T-cell (primary cell): ENCODE results near the gene UNC13A. TPM values are rescaled to one million over a fixed set of nuclear protein-coding genes. Genes with fewer than 3 reads are reported as not detected.

Experiments
- ATAC-seq, 4 experiments: fragments of 200-7000 bp in 3 of 4; fragments of 150-1000 bp in 1 of 4; cut with Tn5 transposase; replicated peaks in 1 of 4; 1 replicate in 3 of 4; 2 replicates in 1 of 4; pipeline ENCODE4 v1.10.0; 2021; ENCODE audit warnings: moderate library complexity in 3 of 4, mild to moderate bottlenecking in 2 of 4, moderate number of reproducible peaks in 1 of 4
- CTCF ChIA-PET, 2 donors: fragments of 300-600 bp; sonication (Branson Sonifier 250); formaldehyde crosslinking; loops; one replicate each; lab custom pipeline; 2022; ENCODE audit warnings: antibody characterized with exemption in 2 of 2; lab: Charles Lee
- POLR2A ChIA-PET, 2 donors: fragments of 300-600 bp; sonication (Branson Sonifier 250); formaldehyde crosslinking; loops; one replicate each; lab custom pipeline; 2022; ENCODE audit warnings: antibody characterized with exemption in 2 of 2; lab: Charles Lee
- DNase-seq, 35 experiments: peaks; one replicate each; pipeline versions ENCODE4 v3.0.0 to v3.0.0-alpha.2; 2013 to 2023
- H3K27ac ChIP-seq: one replicate; pipeline ENCODE4 v1.5.1; 2013; ENCODE audit warnings: low read length
- H3K27me3 ChIP-seq, 2 experiments: replicated peaks in 1 of 2; 1 replicate in 1 of 2; 2 replicates in 1 of 2; pipeline versions ENCODE4 v1.6.1 to v1.7.0; 2013; ENCODE audit warnings: low read length in 1 of 2, mixed read lengths in 1 of 2; ENCODE audit not compliant: control insufficient read depth in 2 of 2, insufficient read depth in 2 of 2; ENCODE audit errors: extremely low read depth in 1 of 2
- H3K36me3 ChIP-seq, 2 donors: 1 replicate in 1 of 2; 2 replicates in 1 of 2; pipeline versions ENCODE4 v1.6.1 to v1.7.0; 2013; ENCODE audit warnings: low read length in 1 of 2; ENCODE audit not compliant: control insufficient read depth in 2 of 2, insufficient read depth in 1 of 2; ENCODE audit errors: extremely low read depth in 1 of 2
- H3K4me1 ChIP-seq, 2 experiments: 1 replicate in 1 of 2; 2 replicates in 1 of 2; pipeline versions ENCODE4 v1.6.1 to v1.7.0; 2013; ENCODE audit warnings: low read length in 2 of 2, mixed read lengths in 1 of 2; ENCODE audit not compliant: insufficient read depth in 2 of 2, control insufficient read depth in 1 of 2; ENCODE audit errors: extremely low read depth in 1 of 2
- H3K4me3 ChIP-seq, 2 donors: 1 replicate in 1 of 2; 2 replicates in 1 of 2; pipeline versions ENCODE4 v1.5.1 to v1.7.0; 2013; ENCODE audit warnings: mild to moderate bottlenecking in 2 of 2, low read length in 1 of 2, moderate library complexity in 1 of 2; ENCODE audit not compliant: control insufficient read depth in 1 of 2; ENCODE audit errors: extremely low read depth in 1 of 2
- H3K9me3 ChIP-seq: 2 replicates; pipeline ENCODE4 v1.7.0; 2013
- H3K27ac Mint-ChIP-seq, 2 donors: one replicate each; pipeline ENCODE4 v1.8.0; 2020 to 2021; ENCODE audit warnings: mild to moderate bottlenecking in 2 of 2, mixed read lengths in 2 of 2
- H3K27me3 Mint-ChIP-seq, 2 donors: one replicate each; pipeline ENCODE4 v1.8.0; 2021 to 2022; ENCODE audit warnings: mixed read lengths in 2 of 2
- H3K36me3 Mint-ChIP-seq: one replicate; pipeline ENCODE4 v1.8.0; 2021; ENCODE audit warnings: mixed read lengths
- H3K4me1 Mint-ChIP-seq, 3 donors: one replicate each; pipeline ENCODE4 v1.8.0; 2020 to 2022; ENCODE audit warnings: mixed read lengths in 3 of 3, mild to moderate bottlenecking in 1 of 3
- H3K4me3 Mint-ChIP-seq, 3 donors: one replicate each; pipeline ENCODE4 v1.8.0; 2020 to 2022; ENCODE audit warnings: mild to moderate bottlenecking in 3 of 3, mixed read lengths in 3 of 3, moderate library complexity in 3 of 3
- H3K9me3 Mint-ChIP-seq, 3 donors: one replicate each; pipeline ENCODE4 v1.8.0; 2020 to 2022; ENCODE audit warnings: mixed read lengths in 3 of 3
- WGBS: methylation state at CpG from one replicate; pipeline ENCODE4 v1.1.5; 2013; ENCODE audit warnings: missing lambda C conversion rate; ENCODE audit not compliant: insufficient coverage; 5-methylcytosine and 5-hydroxymethylcytosine counted together
- total RNA-seq, 35 experiments: library from RNA in 6 of 35; stranded (reverse) in 6 of 35; fragments of 120-200 nt in 1 of 35; gene quantifications; one replicate each; pipeline versions ENCODE4 v1.2.1 to v1.2.4 and lab custom pipeline; 2013 to 2026

The UNC13A gene
- total RNA-seq, 5 donors from 2014 or later (not counting 1 experiment from before 2014, with no cell fraction given) = 0.07 to 0.18 (median 0.13) TPM; not detected in 1

DNA sequence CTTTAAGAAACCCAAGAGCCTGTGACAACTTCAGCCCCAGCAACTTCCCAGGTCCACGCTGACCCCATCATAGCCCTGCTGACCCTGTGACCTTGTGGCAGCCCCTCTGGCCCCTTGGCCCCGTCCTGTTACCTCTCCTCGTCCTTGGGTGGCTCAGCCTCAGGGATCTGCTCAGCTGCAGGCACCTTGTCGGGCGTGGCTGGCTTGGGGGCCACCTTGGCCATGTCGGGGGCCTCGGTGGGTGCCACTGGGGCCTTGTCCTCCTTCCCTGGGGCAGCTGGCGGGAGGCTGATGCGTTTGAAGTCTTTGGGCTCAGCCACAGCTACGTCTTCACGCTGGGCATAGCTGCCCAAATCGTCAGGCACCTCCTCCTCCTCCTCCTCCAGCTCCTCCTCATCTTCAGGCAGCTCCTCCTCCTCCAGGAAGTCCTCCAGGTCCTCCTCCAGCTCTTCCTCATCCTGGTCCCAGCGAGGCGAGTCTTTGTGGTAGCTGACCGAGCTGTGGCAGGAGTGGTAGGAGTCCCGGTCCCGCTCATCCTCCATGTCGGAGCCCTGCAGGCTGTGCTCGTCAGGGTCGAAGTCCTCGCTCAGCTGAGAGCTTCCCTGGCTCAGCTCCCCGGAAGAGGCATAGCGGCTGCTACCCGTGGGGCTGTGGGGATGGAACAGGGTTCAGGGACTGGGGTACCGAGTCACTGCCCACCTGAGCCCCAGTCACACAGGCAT lies 32.2 kb downstream of the UNC13A start:
- Histone ChIP-seq H3K4me1 (no peaks in the 10 kb centered on the region), H3K27ac (no peak overlapping the region), H3K36me3 (no peaks in the 10 kb centered on the region), H3K4me3 (no peak overlapping the region), H3K9me3 (no peaks in the 10 kb centered on the region), H3K27me3 (peaks cover 0 to 41% of the 10 kb centered on the region in 2 experiments)
- H3K4me1 Mint-ChIP-seq = no peaks in the 10 kb centered on the region
- ChIA-PET POLR2A (no interaction called here), CTCF (no interaction called here)
- no peak overlapping the region for H3K4me3 Mint-ChIP-seq
- no peak for DNase-seq
- H3K27me3 Mint-ChIP-seq = peaks cover 11 to 13% of the 10 kb centered on the region in 2 donors
- no peaks in the 10 kb centered on the region for H3K9me3 Mint-ChIP-seq
- no peak for ATAC-seq
- H3K27ac Mint-ChIP-seq = no peak overlapping the region
- WGBS = 80% methylated on average over 19 of the region's 25 CpGs
- no peaks in the 10 kb centered on the region for H3K36me3 Mint-ChIP-seq

DNA sequence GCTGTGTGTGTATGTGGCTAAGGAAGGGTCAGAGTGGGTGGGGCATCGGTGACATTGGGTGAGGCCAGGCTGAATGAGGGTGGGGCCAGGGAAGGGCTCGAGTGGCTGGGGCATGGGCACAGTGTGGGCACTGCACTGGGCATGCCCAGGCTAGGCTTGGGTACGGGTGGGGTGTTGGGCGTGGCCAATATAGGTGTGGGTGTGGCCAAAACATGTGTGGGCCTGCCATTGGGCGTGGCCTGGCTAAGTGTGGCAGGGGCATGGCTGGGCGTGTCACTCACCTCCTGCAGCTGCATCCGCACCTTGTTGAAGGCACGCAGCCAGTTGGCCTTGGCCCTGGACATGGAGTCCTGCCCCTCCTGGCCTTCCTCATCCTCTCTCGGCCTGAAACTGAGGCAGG lies 33.2 kb downstream of the UNC13A start:
- POLR2A ChIA-PET = no interaction called here
- DNase-seq (no peak), ATAC-seq (no peak)
- no peaks in the 10 kb centered on the region for H3K9me3 Mint-ChIP-seq
- Histone ChIP-seq H3K4me1 (no peaks in the 10 kb centered on the region), H3K4me3 (no peak overlapping the region), H3K36me3 (no peaks in the 10 kb centered on the region), H3K27ac (no peak overlapping the region), H3K9me3 (no peaks in the 10 kb centered on the region), H3K27me3 (peaks cover 0 to 39% of the 10 kb centered on the region in 2 experiments)
- no peaks in the 10 kb centered on the region for H3K4me1 Mint-ChIP-seq
- H3K27ac Mint-ChIP-seq = no peak overlapping the region
- no peak overlapping the region for H3K4me3 Mint-ChIP-seq
- H3K36me3 Mint-ChIP-seq = no peaks in the 10 kb centered on the region
- CTCF ChIA-PET = no interaction called here
- peaks cover 11 to 13% of the 10 kb centered on the region in 2 donors for H3K27me3 Mint-ChIP-seq
- 76% methylated on average over 9 of the region's 9 CpGs for WGBS

DNA sequence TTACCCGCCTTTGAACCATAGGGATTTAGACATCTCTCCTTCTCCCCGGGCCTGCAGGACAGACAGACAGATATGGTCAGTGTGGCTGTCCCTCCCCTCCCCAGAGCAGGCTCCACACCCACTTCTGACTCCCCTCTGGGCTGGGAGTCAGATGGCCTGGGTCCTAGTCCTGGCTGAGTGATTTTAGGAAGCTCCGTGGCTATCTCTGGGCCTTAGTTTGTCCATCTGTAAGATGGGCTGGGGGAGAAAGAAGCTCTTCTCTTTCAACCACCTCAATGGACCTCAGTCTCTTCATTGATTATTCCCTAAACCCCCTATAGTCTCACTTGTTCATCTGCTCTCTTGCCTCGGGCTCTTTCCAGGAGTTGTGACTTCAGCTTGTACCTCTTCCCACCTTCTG lies 35.5 kb downstream of the UNC13A start:
- H3K27me3 Mint-ChIP-seq = peaks cover 6 to 13% of the 10 kb centered on the region in 2 donors
- Histone ChIP-seq H3K4me1 (no peaks in the 10 kb centered on the region), H3K4me3 (no peak overlapping the region), H3K27ac (no peak overlapping the region), H3K27me3 (peaks cover 0 to 46% of the 10 kb centered on the region in 2 experiments), H3K36me3 (no peaks in the 10 kb centered on the region), H3K9me3 (no peaks in the 10 kb centered on the region)
- H3K36me3 Mint-ChIP-seq = no peaks in the 10 kb centered on the region
- H3K4me3 Mint-ChIP-seq = no peak overlapping the region
- H3K9me3 Mint-ChIP-seq = no peaks in the 10 kb centered on the region
- H3K4me1 Mint-ChIP-seq = no peaks in the 10 kb centered on the region
- H3K27ac Mint-ChIP-seq = no peak overlapping the region
- no peak for ATAC-seq
- POLR2A ChIA-PET = no interaction called here
- CTCF ChIA-PET = no interaction called here
- WGBS = 90% methylated on average over 2 of the region's 4 CpGs
- no peak for DNase-seq

DNA sequence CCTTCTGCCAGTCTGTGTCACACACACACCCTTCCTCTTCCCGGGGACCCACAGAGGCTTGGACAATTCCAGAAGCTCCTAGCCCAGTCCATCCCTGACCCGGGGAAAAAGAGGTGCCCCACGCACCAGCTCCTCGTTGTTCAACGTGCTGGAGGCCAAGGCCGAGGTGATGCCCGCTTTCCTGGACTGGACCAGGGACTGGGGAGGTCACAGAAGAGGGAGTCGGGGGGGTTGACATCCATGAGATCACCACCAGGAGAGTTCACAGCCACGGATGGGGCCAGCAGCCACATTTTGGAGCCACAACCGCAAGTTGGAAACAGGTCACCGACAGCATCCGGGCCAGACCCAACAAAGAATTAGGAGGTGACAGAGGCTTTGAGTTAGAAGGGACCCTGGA lies 39.4 kb downstream of the UNC13A start:
- Mint-ChIP-seq H3K9me3 (no peaks in the 10 kb centered on the region), H3K4me3 (no peak overlapping the region), H3K27me3 (peaks cover 9 to 28% of the 10 kb centered on the region in 2 donors), H3K4me1 (no peaks in the 10 kb centered on the region), H3K27ac (no peak overlapping the region), H3K36me3 (no peaks in the 10 kb centered on the region)
- Histone ChIP-seq H3K27me3 (peaks cover 0 to 36% of the 10 kb centered on the region in 2 experiments), H3K4me1 (no peaks in the 10 kb centered on the region), H3K9me3 (no peaks in the 10 kb centered on the region), H3K36me3 (no peaks in the 10 kb centered on the region), H3K27ac (no peak overlapping the region), H3K4me3 (no peak overlapping the region)
- 87% methylated on average over 10 of the region's 12 CpGs for WGBS
- ChIA-PET POLR2A (no interaction called here), CTCF (no interaction called here)
- ATAC-seq (no peak), DNase-seq (no peak)

DNA sequence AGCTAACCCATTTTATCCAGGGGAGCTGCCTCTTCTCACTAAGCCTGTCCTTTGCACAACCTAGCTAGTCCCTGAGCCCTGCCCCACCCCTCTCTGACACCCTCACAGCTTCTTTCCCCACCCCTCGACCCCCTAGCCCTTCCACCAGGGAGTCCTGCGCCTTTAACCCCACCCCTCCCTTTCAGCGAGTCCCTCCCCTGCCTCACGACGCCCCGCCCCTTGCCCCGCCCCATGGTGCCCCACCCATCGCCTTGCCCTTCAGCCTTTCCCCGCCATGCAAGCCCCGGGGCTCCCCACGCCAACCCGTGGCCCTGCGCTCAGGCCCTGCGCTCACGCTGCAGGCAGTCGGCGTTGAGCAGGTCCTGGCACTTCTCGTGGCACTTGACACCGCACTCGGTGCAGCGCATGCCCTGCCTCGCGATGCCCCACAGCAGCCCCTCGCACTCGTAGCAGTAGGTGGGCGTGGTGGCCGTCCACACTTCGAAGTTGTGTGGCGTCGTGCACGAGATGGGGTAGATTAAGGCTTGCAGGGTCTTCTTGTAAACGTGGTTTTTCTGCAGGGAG lies 40.0 kb downstream of the UNC13A start:
- no peaks in the 10 kb centered on the region for H3K4me1 Mint-ChIP-seq
- ChIA-PET CTCF (no interaction called here), POLR2A (no interaction called here)
- WGBS = 78% methylated on average over 24 of the region's 32 CpGs
- Histone ChIP-seq H3K4me3 (no peak overlapping the region), H3K4me1 (no peaks in the 10 kb centered on the region), H3K27me3 (peaks cover 0 to 40% of the 10 kb centered on the region in 2 experiments), H3K9me3 (no peaks in the 10 kb centered on the region), H3K27ac (no peak overlapping the region), H3K36me3 (no peaks in the 10 kb centered on the region)
- H3K9me3 Mint-ChIP-seq = no peaks in the 10 kb centered on the region
- no peak overlapping the region for H3K27ac Mint-ChIP-seq
- DNase-seq (no peak), ATAC-seq (no peak)
- no peak overlapping the region for H3K4me3 Mint-ChIP-seq
- H3K36me3 Mint-ChIP-seq = no peaks in the 10 kb centered on the region
- H3K27me3 Mint-ChIP-seq = peaks cover 12 to 33% of the 10 kb centered on the region in 2 donors

DNA sequence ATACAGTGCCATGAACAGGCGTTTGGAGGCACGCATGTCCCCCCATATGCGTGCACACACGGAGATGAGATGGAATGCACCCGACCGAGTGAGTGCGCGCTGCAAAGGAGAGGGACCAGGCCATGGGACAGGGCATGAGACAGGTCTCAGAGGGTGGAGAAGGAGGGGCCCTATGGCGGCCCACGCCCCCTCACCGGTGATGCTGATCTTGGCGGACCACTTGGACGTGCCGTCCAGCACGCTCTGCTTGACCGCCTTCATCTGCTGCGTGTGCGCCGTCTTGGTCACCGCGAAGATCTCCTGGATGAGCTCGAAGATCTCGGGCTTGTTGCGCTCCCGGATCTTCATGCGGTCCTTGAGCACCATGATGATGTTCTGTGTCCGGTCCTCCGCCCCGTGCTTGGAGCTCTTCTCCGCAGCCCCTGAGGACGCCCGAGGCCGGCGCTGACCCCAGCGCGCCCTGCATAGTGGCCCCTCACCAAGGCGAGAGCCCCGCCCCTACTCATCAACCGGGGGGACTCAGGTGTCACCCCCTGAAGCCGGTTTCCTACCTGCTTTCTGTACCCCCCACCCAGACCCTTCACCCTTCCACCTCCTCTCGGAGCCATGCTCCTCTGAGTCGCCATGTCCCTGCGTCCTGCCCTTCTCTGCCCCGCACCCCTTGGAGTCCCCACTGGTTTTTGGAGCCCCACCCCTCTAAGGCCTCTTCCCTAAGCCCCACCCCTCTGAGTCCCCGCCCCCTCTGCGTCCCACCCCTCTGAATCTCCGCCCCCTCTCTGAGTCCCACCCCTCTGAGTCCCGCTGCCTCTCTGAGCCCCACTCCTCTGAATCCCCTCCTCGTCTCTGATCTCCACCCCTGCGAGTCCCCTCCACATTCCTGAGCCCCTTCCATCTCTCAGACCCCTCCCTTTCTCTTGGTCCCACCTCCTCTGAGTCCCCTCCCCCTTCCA lies 40.8 kb downstream of the UNC13A start:
- Mint-ChIP-seq H3K9me3 (no peaks in the 10 kb centered on the region), H3K36me3 (no peaks in the 10 kb centered on the region), H3K27me3 (peaks cover 12 to 30% of the 10 kb centered on the region in 2 donors), H3K4me3 (no peak overlapping the region), H3K4me1 (no peaks in the 10 kb centered on the region), H3K27ac (no peak overlapping the region)
- H3K27me3 ChIP-seq = peaks cover 0 to 41% of the 10 kb centered on the region in 2 experiments
- ChIA-PET CTCF (no interaction called here), POLR2A (no interaction called here)
- no peak overlapping the region for H3K27ac ChIP-seq
- ATAC-seq (no peak), DNase-seq (no peak)
- no peaks in the 10 kb centered on the region for H3K36me3 ChIP-seq
- H3K9me3 ChIP-seq = no peaks in the 10 kb centered on the region
- no peaks in the 10 kb centered on the region for H3K4me1 ChIP-seq
- 96% methylated on average over 42 of the region's 50 CpGs for WGBS
- H3K4me3 ChIP-seq = no peak overlapping the region
